Measurements from ENCODE around the gene UBAC2. TPM values are rescaled to one million over a fixed set of nuclear protein-coding genes. Genes with fewer than 3 reads are reported as not detected.

UBAC2 gene
- total and polyA plus RNA-seq, 2 of the 8 experiments (the other 6 are each of a cell fraction or from before 2014, with no cell fraction given) = 75.9 to 76.9 TPM

- Histone ChIP-seq H3K18ac (ENCODE audit: extremely low read depth, low read length) (no peak overlapping the region), H3K4me1 (replicated peaks in 1 of 4; ENCODE audit: control insufficient read depth in 3 of 4, insufficient read depth in 4 of 4, low read length in 3 of 4) (peaks cover 0 to 14% (median 3%) of the 10 kb centered on the region in 4 experiments; a peak in 3 of 7 replicates), H2BK20ac (ENCODE audit: low read length) (no peak overlapping the region), H3K79me1 (ENCODE audit: low read depth, low read length) (no peaks in the 10 kb centered on the region), H3K4ac (replicated peaks; ENCODE audit: insufficient read length, low read depth, low read length) (no peak overlapping the region), H4K8ac (ENCODE audit: extremely low read depth, insufficient read depth, low read length) (no peak overlapping the region), H3K14ac (ENCODE audit: insufficient read length) (no peak overlapping the region), H3K4me3 (ENCODE audit: extremely low read depth in 1 of 4, insufficient read depth in 2 of 4, low read depth in 3 of 4, low read length in 4 of 4) (no peak overlapping the region), H2BK12ac (ENCODE audit: low read depth, low read length) (no peak overlapping the region), H2BK15ac (ENCODE audit: low read length) (no peak overlapping the region), H3K36me3 (ENCODE audit: control insufficient read depth in 2 of 4, insufficient read depth in 4 of 4, low read length in 3 of 4) (peaks cover 0 to 5% (median 0%) of the 10 kb centered on the region in 4 experiments; a peak in 1 of 8 replicates), H4K5ac (ENCODE audit: insufficient read length, low read depth, low read length) (no peak overlapping the region), H2AK5ac (ENCODE audit: low read depth, low read length) (no peak overlapping the region), H3K23ac (ENCODE audit: insufficient read length) (no peak overlapping the region), H3K79me2 (ENCODE audit: control insufficient read depth in 1 of 2, insufficient read depth in 2 of 2, low read length in 2 of 2) (no peaks in the 10 kb centered on the region), H2AFZ (ENCODE audit: low read length) (no peak overlapping the region), H4K91ac (replicated peaks; ENCODE audit: insufficient read length, low read length) (no peak overlapping the region), H4K20me1 (replicated peaks in 1 of 2; ENCODE audit: control insufficient read depth in 1 of 2, insufficient read depth in 2 of 2, low read length in 2 of 2) (no peaks in the 10 kb centered on the region), H3K9me3 (ENCODE audit: insufficient read depth in 2 of 2, low read depth in 1 of 2, low read length in 1 of 2) (no peaks in the 10 kb centered on the region), H2BK120ac (replicated peaks; ENCODE audit: low read depth, low read length) (no peak overlapping the region), H3K4me2 (ENCODE audit: insufficient read depth in 1 of 2, low read depth in 2 of 2, low read length in 2 of 2) (no peak overlapping the region), H2BK5ac (ENCODE audit: low read depth, low read length) (no peak overlapping the region), H3K9ac (replicated peaks in 1 of 4; ENCODE audit: extremely low read depth in 1 of 4, low read depth in 3 of 4, low read length in 3 of 4) (no peak overlapping the region), H3K23me2 (ENCODE audit: low read depth, low read length) (no peaks in the 10 kb centered on the region), H3K27me3 (replicated peaks in 1 of 4; ENCODE audit: control insufficient read depth in 3 of 4, extremely low read depth in 1 of 4, insufficient read depth in 3 of 4, low read length in 3 of 4) (no peaks in the 10 kb centered on the region), H3K27ac (ENCODE audit: low read depth, low read length) (no peak overlapping the region), H3K56ac (replicated peaks; ENCODE audit: insufficient read length, low read depth, low read length) (no peak overlapping the region)
- 82% methylated on average over 5 of the region's 6 CpGs; no CpG with 5 or more reads in 1 of the 2 experiments for WGBS, 2 experiments (ENCODE audit: extremely low coverage in 1 of 2, insufficient coverage in 1 of 2, insufficient read length in 1 of 2, insufficient replicate concordance in 2 of 2, low coverage in 1 of 2, low lambda C conversion rate in 2 of 2, missing lambda C conversion rate in 1 of 2)
- POLR2A ChIA-PET (ENCODE audit: partially characterized antibody) = no interaction called here
- DNase-seq (ENCODE audit: low read depth in 1 of 2, low spot score in 2 of 2) (peak in 1 of 2 experiments; percentile 36), FAIRE-seq (no peak)
- CTCF ChIA-PET (ENCODE audit: partially characterized antibody) = interaction anchor here (1.5 to 16.2 kb wide), 9 partner anchors 11 to 210 kb away, joined by 5 to 227 read pairs (median 16); no protein-coding TSS in a partner anchor
- TF ChIP-seq RNF2 (IDR thresholded peaks at IDR 0.05; ENCODE audit: borderline replicate concordance, low read depth, low read length, missing control alignments, poor library complexity, severe bottlenecking) = no peak
- no peak for TF ChIP-seq EP300 (IDR thresholded peaks at IDR 0.05; ENCODE audit: borderline replicate concordance in 1 of 2, low read depth in 2 of 2, low read length in 2 of 2)
- TF ChIP-seq SIX5 (IDR thresholded peaks at IDR 0.05; ENCODE audit: low read depth, low read length) = no peak
- TF ChIP-seq CTBP2 (IDR thresholded peaks at IDR 0.05; ENCODE audit: borderline replicate concordance, insufficient read depth, insufficient read length, low read length) = no peak
- TF ChIP-seq USF2 (IDR thresholded peaks at IDR 0.05; ENCODE audit: low read length) = no peak
- no peak for TF ChIP-seq POU5F1 (IDR thresholded peaks at IDR 0.05; ENCODE audit: low read depth, low read length)
- TF ChIP-seq ASH2L (IDR thresholded peaks at IDR 0.05; ENCODE audit: low read length) = no peak
- TF ChIP-seq JUND (IDR thresholded peaks at IDR 0.05; ENCODE audit: low read length) = no peak
- TF ChIP-seq TCF12 (IDR thresholded peaks at IDR 0.05; ENCODE audit: low read depth, low read length) = no peak
- TF ChIP-seq SP1 (IDR thresholded peaks at IDR 0.05; ENCODE audit: low read depth, low read length) = no peak
- no peak for TF ChIP-seq MAFK (IDR thresholded peaks at IDR 0.05; ENCODE audit: low read depth, low read length)
- TF ChIP-seq CHD2 (IDR thresholded peaks at IDR 0.05; ENCODE audit: low read length) = no peak
- TF ChIP-seq TAF1 (IDR thresholded peaks at IDR 0.05; ENCODE audit: low read depth, low read length) = no peak
- TF ChIP-seq NRF1 (IDR thresholded peaks at IDR 0.05; ENCODE audit: low read depth, low read length) = no peak
Observed at GRCh38 chr13:99385940-99386339, 185.3 kb downstream of the UBAC2 start.
